T-helper 17 cell (primary cell): Measurements from ENCODE around the gene CLSTN2. TPM values are rescaled to one million over a fixed set of nuclear protein-coding genes. Genes with fewer than 3 reads are reported as not detected.

ENCODE experiments used
- ATAC-seq: fragments of 150-1000 bp; cut with Tn5 transposase; 2 replicates; pipeline ENCODE4 v1.10.0; 2021; ENCODE audit warnings: mild to moderate bottlenecking, moderate library complexity
- DNase-seq, 3 donors: peaks; one replicate each; pipeline versions ENCODE4 v3.0.0 to v3.0.0-alpha.2; 2020 to 2021
- H3K9me3 ChIP-seq: one replicate; pipeline ENCODE4 v1.7.0; 2013; ENCODE audit warnings: low read length, mild to moderate bottlenecking; ENCODE audit not compliant: control insufficient read depth, poor library complexity, severe bottlenecking
- H3K27ac Mint-ChIP-seq: one replicate; pipeline ENCODE4 v1.8.0; 2022; ENCODE audit warnings: mild to moderate bottlenecking, moderate library complexity, mixed read lengths
- H3K27me3 Mint-ChIP-seq: one replicate; pipeline ENCODE4 v1.8.0; 2022; ENCODE audit warnings: mixed read lengths
- H3K36me3 Mint-ChIP-seq: one replicate; pipeline ENCODE4 v1.8.0; 2022; ENCODE audit warnings: low read depth, mixed read lengths
- H3K4me1 Mint-ChIP-seq: one replicate; pipeline ENCODE4 v1.8.0; 2022; ENCODE audit warnings: mild to moderate bottlenecking, mixed read lengths
- H3K4me3 Mint-ChIP-seq: one replicate; pipeline ENCODE4 v1.8.0; 2022; ENCODE audit warnings: mild to moderate bottlenecking, moderate library complexity, mixed read lengths
- total RNA-seq, 4 donors: library from RNA in 2 of 4; stranded (reverse) in 2 of 4; gene quantifications; one replicate each; pipeline ENCODE4 v1.2.3 and lab custom pipeline; 2022 to 2026

CLSTN2 gene
- total RNA-seq, 2 donors from 2014 or later: not detected

DNA sequence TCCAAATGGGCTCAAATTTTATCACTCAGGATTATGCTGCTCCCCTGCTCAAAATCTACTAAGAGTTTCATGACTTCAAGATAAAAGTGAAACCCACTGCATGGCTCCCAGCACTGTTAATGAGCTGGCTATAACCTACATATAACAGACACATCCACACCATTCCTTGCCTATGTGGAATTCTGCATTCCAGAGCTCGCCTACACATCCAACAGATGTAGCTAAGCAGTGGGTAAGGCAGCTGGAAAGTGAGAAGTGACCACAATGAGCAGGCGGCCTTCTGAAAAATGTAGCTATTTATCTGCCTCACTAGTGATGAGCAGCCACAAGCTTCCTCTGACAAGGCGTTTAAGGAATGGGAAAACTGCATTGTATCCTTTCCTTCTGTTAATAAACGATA is 650.8 kb downstream of the CLSTN2 start:
- H3K4me1 Mint-ChIP-seq: no peaks in the 10 kb centered on the region
- H3K27ac Mint-ChIP-seq: no peak overlapping the region
- H3K27me3 Mint-ChIP-seq: peaks cover 17% of the 10 kb centered on the region
- H3K4me3 Mint-ChIP-seq: no peak overlapping the region
- no peaks in the 10 kb centered on the region for H3K36me3 Mint-ChIP-seq
- no peaks in the 10 kb centered on the region for H3K9me3 ChIP-seq
- DNase-seq (no peak), ATAC-seq (no peak)

GRCh38 chr3:140586311-140586710 is 651.3 kb downstream of the CLSTN2 start:
- DNase-seq: no peak
- ATAC-seq: no peak
- no peaks in the 10 kb centered on the region for H3K36me3 Mint-ChIP-seq
- no peaks in the 10 kb centered on the region for H3K4me1 Mint-ChIP-seq
- H3K9me3 ChIP-seq: no peaks in the 10 kb centered on the region
- H3K27me3 Mint-ChIP-seq: peaks cover 17% of the 10 kb centered on the region
- H3K4me3 Mint-ChIP-seq: no peak overlapping the region
- H3K27ac Mint-ChIP-seq: no peak overlapping the region

DNA sequence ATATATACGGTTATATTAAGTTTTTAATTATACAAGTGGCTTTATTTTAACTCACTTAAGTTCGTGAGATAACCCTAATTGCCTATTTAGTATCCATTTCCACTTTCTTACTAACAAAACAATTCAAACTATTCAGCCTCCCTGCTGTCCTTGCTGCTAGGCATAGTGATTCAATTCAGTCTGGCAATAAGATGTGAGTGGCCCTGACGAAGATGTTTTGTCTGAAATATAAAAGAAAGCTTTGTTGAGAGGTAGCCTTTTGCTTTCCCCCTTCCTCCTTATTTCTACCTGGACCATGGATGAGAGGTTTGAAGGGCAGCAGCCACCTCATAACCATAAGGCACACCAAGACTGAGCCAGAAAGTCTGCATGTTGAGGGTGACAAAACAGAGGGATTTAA is 653.6 kb downstream of the CLSTN2 start:
- Mint-ChIP-seq H3K4me3 (no peak overlapping the region), H3K36me3 (no peaks in the 10 kb centered on the region), H3K4me1 (no peaks in the 10 kb centered on the region), H3K27me3 (peaks cover 17% of the 10 kb centered on the region), H3K27ac (no peak overlapping the region)
- DNase-seq (no peak), ATAC-seq (no peak)
- H3K9me3 ChIP-seq: no peaks in the 10 kb centered on the region

- DNase-seq (no peak), ATAC-seq (no peak)
- no peak overlapping the region for H3K4me3 Mint-ChIP-seq
- no peaks in the 10 kb centered on the region for H3K36me3 Mint-ChIP-seq
- H3K9me3 ChIP-seq: no peaks in the 10 kb centered on the region
- no peaks in the 10 kb centered on the region for H3K27me3 Mint-ChIP-seq
- H3K4me1 Mint-ChIP-seq: no peaks in the 10 kb centered on the region
- no peak overlapping the region for H3K27ac Mint-ChIP-seq
These were observed 658.8 kb downstream of the CLSTN2 start for GRCh38 chr3:140593766-140594165.

DNA sequence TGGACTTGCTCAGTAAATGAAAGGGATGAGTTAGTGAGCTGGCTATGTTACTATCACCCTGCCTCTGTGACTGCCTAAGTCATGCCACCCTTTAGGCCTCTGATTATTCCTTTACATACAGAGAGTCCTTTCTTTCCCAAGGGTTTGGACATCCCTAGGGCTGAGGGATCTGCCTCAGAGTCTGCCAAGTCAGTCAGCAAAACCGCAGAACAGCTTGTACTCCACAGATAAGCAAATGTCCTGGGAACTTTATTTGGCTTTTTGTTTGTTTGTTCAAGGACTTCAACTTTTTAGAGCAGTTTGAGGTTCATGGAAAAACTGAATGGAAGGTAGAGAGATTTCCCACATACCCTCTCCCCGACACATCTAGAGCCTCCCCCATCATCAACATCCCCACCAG is 660.3 kb downstream of the CLSTN2 start:
- H3K4me1 Mint-ChIP-seq: no peaks in the 10 kb centered on the region
- no peak overlapping the region for H3K27ac Mint-ChIP-seq
- DNase-seq (no peak), ATAC-seq (no peak)
- H3K9me3 ChIP-seq: no peaks in the 10 kb centered on the region
- no peaks in the 10 kb centered on the region for H3K27me3 Mint-ChIP-seq
- no peaks in the 10 kb centered on the region for H3K36me3 Mint-ChIP-seq
- H3K4me3 Mint-ChIP-seq: no peak overlapping the region

DNA sequence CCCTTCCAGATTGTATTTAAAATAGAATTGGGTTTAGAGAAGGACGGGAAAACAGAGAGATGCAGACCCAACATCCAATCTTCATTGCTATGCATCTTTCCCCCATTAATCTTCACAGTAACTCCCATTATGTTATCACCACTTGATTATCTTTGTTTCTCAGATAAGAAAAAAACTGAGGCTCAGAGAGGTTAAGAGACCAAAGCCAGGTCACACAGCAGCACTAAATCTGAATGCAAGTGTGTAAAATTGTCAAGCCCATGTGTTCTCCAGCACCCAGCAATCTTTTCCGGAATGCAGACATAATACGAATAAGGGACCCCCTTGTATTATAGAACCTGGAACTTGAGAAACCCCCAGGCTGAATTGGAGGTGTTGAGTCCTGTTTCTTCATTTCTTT is 662.4 kb downstream of the CLSTN2 start:
- DNase-seq (no peak), ATAC-seq (no peak)
- Mint-ChIP-seq H3K4me1 (no peaks in the 10 kb centered on the region), H3K4me3 (no peak overlapping the region), H3K36me3 (no peaks in the 10 kb centered on the region), H3K27ac (no peak overlapping the region), H3K27me3 (no peaks in the 10 kb centered on the region)
- no peaks in the 10 kb centered on the region for H3K9me3 ChIP-seq

- H3K9me3 ChIP-seq: no peaks in the 10 kb centered on the region
- H3K27me3 Mint-ChIP-seq: no peaks in the 10 kb centered on the region
- no peak overlapping the region for H3K4me3 Mint-ChIP-seq
- no peaks in the 10 kb centered on the region for H3K36me3 Mint-ChIP-seq
- H3K27ac Mint-ChIP-seq: no peak overlapping the region
- DNase-seq: no peak
- H3K4me1 Mint-ChIP-seq: no peaks in the 10 kb centered on the region
- no peak for ATAC-seq
These were observed 662.8 kb downstream of the CLSTN2 start for GRCh38 chr3:140597792-140598191.

GRCh38 chr3:140599009-140599408 is 664.0 kb downstream of the CLSTN2 start:
- ATAC-seq (no peak), DNase-seq (no peak)
- H3K9me3 ChIP-seq: no peaks in the 10 kb centered on the region
- Mint-ChIP-seq H3K4me3 (no peak overlapping the region), H3K27ac (no peak overlapping the region), H3K36me3 (no peaks in the 10 kb centered on the region), H3K4me1 (no peaks in the 10 kb centered on the region), H3K27me3 (no peaks in the 10 kb centered on the region)

DNA sequence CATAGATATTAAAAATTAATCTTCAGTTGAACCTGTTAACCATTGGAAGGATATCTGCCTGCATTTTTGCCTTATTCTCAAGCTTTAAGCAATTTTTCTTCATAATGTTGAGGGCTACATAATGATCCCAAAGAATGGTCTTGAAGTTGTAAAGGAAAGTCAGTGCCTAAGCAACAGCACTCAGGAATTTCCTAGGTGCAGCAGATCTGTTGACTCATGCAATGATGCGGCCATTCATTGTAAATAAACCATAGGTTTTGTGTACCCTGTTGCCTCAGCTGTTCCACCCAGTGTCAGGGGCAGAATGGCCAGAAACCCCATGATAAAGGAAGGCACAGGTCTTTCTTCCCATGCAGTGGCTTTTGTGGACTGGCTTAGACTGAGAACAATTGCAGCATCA is 664.5 kb downstream of the CLSTN2 start:
- DNase-seq: no peak
- Mint-ChIP-seq H3K4me3 (no peak overlapping the region), H3K27ac (no peak overlapping the region), H3K4me1 (no peaks in the 10 kb centered on the region), H3K36me3 (no peaks in the 10 kb centered on the region), H3K27me3 (no peaks in the 10 kb centered on the region)
- ATAC-seq: no peak
- no peaks in the 10 kb centered on the region for H3K9me3 ChIP-seq

DNA sequence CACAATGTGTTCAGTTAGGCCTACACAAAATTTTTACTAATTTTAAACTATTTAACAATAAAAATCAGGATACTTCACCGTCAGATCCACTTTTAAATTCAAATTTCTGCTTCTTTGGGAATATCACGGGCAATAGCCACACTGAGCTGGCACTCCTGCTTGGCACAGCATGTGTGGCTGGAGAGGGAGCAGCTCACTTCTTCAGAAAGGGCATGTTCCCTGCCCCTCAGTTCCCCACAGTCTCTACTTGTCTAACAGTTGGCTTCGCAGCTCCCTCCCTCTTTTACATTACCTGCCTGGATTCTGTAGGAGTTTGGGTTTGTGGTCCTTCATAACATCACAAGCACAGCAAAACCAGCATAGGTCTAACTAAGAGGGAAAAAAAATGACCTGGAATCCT is 666.9 kb downstream of the CLSTN2 start:
- H3K4me3 Mint-ChIP-seq: no peak overlapping the region
- no peak overlapping the region for H3K27ac Mint-ChIP-seq
- no peaks in the 10 kb centered on the region for H3K36me3 Mint-ChIP-seq
- ATAC-seq (no peak), DNase-seq (no peak)
- H3K27me3 Mint-ChIP-seq: no peaks in the 10 kb centered on the region
- H3K4me1 Mint-ChIP-seq: no peaks in the 10 kb centered on the region
- no peaks in the 10 kb centered on the region for H3K9me3 ChIP-seq

DNA sequence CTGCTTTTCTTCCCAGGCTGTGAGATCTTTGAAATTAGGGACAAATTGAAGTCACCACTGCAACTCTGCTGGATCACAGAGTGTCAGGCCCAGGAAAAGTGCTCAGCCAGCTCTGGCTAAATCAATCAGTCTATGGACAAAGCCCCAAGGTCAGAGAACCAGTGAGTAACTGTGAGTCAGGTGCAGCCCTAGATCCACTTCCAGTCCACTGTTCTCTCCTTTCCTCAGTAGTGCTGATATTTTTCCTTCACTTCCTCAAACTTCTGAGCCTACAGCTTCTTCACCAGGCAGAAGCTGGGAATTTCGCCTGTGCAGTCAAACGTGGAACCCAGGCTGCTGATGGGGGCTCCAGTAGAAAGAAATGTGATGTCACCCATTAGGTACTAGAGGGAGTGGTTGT is 667.8 kb downstream of the CLSTN2 start:
- ATAC-seq (no peak), DNase-seq (no peak)
- H3K9me3 ChIP-seq: no peaks in the 10 kb centered on the region
- Mint-ChIP-seq H3K4me1 (no peaks in the 10 kb centered on the region), H3K36me3 (no peaks in the 10 kb centered on the region), H3K27me3 (no peaks in the 10 kb centered on the region), H3K4me3 (no peak overlapping the region), H3K27ac (no peak overlapping the region)

GRCh38 chr3:140603766-140604165 is 668.8 kb downstream of the CLSTN2 start:
- no peak for DNase-seq
- Mint-ChIP-seq H3K27ac (no peak overlapping the region), H3K36me3 (no peaks in the 10 kb centered on the region), H3K4me3 (no peak overlapping the region), H3K27me3 (no peaks in the 10 kb centered on the region), H3K4me1 (no peaks in the 10 kb centered on the region)
- no peak for ATAC-seq
- H3K9me3 ChIP-seq: no peaks in the 10 kb centered on the region

DNA sequence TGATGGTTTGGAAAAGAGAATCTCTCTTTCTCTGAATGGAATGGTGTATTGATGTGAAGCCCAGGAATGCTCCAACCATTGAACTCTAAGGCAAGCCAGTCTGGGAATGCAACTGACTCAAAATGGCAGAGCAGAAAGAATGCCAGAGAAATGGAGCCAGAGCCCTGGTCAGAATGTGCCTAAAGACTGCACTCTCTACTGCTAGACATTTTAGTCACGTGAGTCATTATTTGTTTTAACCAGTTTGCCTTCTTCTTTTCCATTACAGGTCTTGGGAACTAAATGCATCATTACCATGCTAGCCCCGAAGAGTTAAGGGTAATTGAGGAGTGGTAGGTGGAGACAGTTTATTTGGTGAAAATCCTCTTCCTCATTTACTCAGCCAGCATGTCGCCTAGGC is 675.6 kb downstream of the CLSTN2 start:
- no peak overlapping the region for H3K27ac Mint-ChIP-seq
- no peaks in the 10 kb centered on the region for H3K4me1 Mint-ChIP-seq
- no peaks in the 10 kb centered on the region for H3K36me3 Mint-ChIP-seq
- DNase-seq (no peak), ATAC-seq (no peak)
- no peaks in the 10 kb centered on the region for H3K9me3 ChIP-seq
- H3K4me3 Mint-ChIP-seq: no peak overlapping the region
- no peaks in the 10 kb centered on the region for H3K27me3 Mint-ChIP-seq

- H3K9me3 ChIP-seq: no peaks in the 10 kb centered on the region
- H3K27ac Mint-ChIP-seq: no peak overlapping the region
- ATAC-seq (no peak), DNase-seq (no peak)
- no peaks in the 10 kb centered on the region for H3K4me1 Mint-ChIP-seq
- H3K36me3 Mint-ChIP-seq: no peaks in the 10 kb centered on the region
- no peaks in the 10 kb centered on the region for H3K27me3 Mint-ChIP-seq
- H3K4me3 Mint-ChIP-seq: no peak overlapping the region
These were observed 679.0 kb downstream of the CLSTN2 start for GRCh38 chr3:140614001-140614400.

DNA sequence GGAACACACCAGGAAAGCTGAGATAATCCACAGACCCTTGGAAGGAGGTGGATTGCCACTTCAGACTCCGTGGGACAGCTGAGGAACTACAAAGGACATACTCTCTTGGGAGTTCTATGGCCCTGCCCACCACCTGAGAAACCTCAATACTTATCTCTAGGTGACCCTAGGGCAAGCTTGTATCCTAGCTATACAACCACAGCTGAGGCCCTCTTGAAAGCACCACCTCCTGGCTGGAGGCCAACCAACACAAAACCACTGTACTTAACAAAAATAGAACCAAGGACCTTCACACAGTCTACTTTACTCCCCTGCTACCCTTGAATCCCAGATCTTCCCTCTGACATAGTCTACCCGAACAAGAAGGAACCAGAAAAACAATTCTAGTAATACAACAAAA is 682.1 kb downstream of the CLSTN2 start:
- no peaks in the 10 kb centered on the region for H3K27me3 Mint-ChIP-seq
- H3K27ac Mint-ChIP-seq: no peak overlapping the region
- H3K9me3 ChIP-seq: no peaks in the 10 kb centered on the region
- no peaks in the 10 kb centered on the region for H3K36me3 Mint-ChIP-seq
- H3K4me3 Mint-ChIP-seq: no peak overlapping the region
- no peaks in the 10 kb centered on the region for H3K4me1 Mint-ChIP-seq
- DNase-seq: no peak
- no peak for ATAC-seq
